Ishikawa (cell line): Measurements from ENCODE around the gene WNT11.

Source experiments
- CEBPB ChIP-seq: IDR thresholded peaks from 2 replicates; pipeline ENCODE4 v1.6.1; 2012
- CREB1 ChIP-seq: IDR thresholded peaks from 2 replicates; pipeline ENCODE4 v1.6.1; 2012; ENCODE audit warnings: low read depth
- EGR1 ChIP-seq: IDR thresholded peaks from 2 replicates; pipeline ENCODE4 v1.6.1; 2012
- EP300 ChIP-seq: IDR thresholded peaks from 2 replicates; pipeline ENCODE4 v1.6.1; 2012; ENCODE audit warnings: borderline replicate concordance
- FOXM1 ChIP-seq: IDR thresholded peaks from 2 replicates; pipeline ENCODE4 v1.6.1; 2012; ENCODE audit warnings: low read depth, borderline replicate concordance
- NFIC ChIP-seq: IDR thresholded peaks from 2 replicates; pipeline ENCODE4 v1.6.1; 2012
- RAD21 ChIP-seq: IDR thresholded peaks from 2 replicates; pipeline ENCODE4 v1.6.1; 2012; ENCODE audit warnings: low read depth
- TAF1 ChIP-seq: IDR thresholded peaks from 2 replicates; pipeline ENCODE4 v1.6.1; 2012; ENCODE audit warnings: low read depth, mild to moderate bottlenecking
- TCF12 ChIP-seq: IDR thresholded peaks from 2 replicates; pipeline ENCODE4 v1.6.1; 2012; ENCODE audit warnings: low read depth
- TEAD4 ChIP-seq: IDR thresholded peaks from 2 replicates; pipeline ENCODE4 v1.6.1; 2012
- YY1 ChIP-seq: IDR thresholded peaks from 2 replicates; pipeline ENCODE4 v1.6.1; 2012; ENCODE audit warnings: low read depth
- ZBTB7A ChIP-seq: IDR thresholded peaks from 2 replicates; pipeline ENCODE4 v1.6.1; 2012; ENCODE audit warnings: low read depth
- TF ChIP-seq, protein P1 (sequence below): IDR thresholded peaks from 2 replicates; pipeline ENCODE4 v1.6.1; 2012
- TF ChIP-seq, protein P2 (sequence below): IDR thresholded peaks from 2 replicates; pipeline ENCODE4 v1.6.1; 2012; ENCODE audit warnings: low read depth, mild to moderate bottlenecking
- TF ChIP-seq, protein P3 (sequence below): IDR thresholded peaks from 2 replicates; pipeline ENCODE4 v1.6.1; 2012

WNT11 gene

DNA sequence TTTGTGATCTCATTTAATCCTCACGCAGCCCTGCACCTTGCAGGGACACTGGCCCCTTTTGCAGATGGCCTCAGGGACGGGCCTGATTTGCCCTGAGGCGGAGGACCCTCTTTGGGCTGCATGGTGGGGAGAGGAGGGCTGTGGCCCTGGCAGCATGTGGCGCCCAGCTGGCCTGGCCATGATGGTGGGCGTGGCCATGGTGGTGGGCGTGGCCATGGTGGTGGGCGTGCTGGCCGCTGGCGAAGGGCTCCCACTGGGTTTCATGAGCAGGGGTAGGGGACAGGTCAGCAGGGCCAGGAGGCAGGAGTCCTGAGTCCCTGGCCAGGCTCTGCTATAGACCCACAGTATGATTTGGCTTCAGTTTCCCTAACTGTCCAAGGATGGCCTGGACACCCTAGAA lies 13.1 kb downstream of the WNT11 start:
- TF ChIP-seq TAF1 (no peak), ZBTB7A (no peak), CEBPB (no peak), YY1 (no peak), FOXM1 (no peak), EGR1 (no peak), RAD21 (no peak), NFIC (no peak), TCF12 (no peak), EP300 (no peak), TEAD4 (no peak), CREB1 (no peak)
- TF ChIP-seq, protein P1, sequence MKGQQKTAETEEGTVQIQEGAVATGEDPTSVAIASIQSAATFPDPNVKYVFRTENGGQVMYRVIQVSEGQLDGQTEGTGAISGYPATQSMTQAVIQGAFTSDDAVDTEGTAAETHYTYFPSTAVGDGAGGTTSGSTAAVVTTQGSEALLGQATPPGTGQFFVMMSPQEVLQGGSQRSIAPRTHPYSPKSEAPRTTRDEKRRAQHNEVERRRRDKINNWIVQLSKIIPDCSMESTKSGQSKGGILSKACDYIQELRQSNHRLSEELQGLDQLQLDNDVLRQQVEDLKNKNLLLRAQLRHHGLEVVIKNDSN = no peak
- TF ChIP-seq, protein P2, sequence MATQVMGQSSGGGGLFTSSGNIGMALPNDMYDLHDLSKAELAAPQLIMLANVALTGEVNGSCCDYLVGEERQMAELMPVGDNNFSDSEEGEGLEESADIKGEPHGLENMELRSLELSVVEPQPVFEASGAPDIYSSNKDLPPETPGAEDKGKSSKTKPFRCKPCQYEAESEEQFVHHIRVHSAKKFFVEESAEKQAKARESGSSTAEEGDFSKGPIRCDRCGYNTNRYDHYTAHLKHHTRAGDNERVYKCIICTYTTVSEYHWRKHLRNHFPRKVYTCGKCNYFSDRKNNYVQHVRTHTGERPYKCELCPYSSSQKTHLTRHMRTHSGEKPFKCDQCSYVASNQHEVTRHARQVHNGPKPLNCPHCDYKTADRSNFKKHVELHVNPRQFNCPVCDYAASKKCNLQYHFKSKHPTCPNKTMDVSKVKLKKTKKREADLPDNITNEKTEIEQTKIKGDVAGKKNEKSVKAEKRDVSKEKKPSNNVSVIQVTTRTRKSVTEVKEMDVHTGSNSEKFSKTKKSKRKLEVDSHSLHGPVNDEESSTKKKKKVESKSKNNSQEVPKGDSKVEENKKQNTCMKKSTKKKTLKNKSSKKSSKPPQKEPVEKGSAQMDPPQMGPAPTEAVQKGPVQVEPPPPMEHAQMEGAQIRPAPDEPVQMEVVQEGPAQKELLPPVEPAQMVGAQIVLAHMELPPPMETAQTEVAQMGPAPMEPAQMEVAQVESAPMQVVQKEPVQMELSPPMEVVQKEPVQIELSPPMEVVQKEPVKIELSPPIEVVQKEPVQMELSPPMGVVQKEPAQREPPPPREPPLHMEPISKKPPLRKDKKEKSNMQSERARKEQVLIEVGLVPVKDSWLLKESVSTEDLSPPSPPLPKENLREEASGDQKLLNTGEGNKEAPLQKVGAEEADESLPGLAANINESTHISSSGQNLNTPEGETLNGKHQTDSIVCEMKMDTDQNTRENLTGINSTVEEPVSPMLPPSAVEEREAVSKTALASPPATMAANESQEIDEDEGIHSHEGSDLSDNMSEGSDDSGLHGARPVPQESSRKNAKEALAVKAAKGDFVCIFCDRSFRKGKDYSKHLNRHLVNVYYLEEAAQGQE = no peak
- TF ChIP-seq, protein P3, sequence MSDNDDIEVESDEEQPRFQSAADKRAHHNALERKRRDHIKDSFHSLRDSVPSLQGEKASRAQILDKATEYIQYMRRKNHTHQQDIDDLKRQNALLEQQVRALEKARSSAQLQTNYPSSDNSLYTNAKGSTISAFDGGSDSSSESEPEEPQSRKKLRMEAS = no peak

GRCh38 chr11:76190376-76190775 lies 15.9 kb downstream of the WNT11 start:
- TF ChIP-seq TAF1 (no peak), TEAD4 (no peak)

DNA sequence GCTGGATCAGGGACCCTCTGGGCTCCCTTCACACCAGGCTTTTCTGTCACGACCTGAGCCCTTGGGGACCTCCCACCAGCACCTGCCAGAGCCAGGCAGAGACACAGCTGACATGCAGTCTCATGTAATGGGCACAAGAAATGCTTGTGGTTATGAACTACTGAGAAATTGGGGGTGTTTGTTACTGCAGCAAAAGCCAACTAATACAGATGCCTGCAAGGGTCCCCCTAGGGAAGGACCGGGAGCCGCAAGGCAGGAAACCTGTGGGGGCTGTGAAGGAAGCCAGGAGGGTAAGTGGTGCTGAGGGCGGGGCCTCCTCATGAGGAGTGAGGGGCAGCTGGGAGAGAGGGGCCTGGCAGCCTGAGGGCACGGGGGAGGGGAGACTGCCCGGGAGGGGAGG lies 16.6 kb downstream of the WNT11 start:
- no peak for TF ChIP-seq ZBTB7A
- TF ChIP-seq TCF12 = no peak
- TF ChIP-seq, protein P1 = no peak
- TF ChIP-seq CEBPB = no peak
- no peak for TF ChIP-seq FOXM1
- no peak for TF ChIP-seq CREB1
- no peak for TF ChIP-seq EGR1
- TF ChIP-seq, protein P2 = no peak
- TF ChIP-seq EP300 = no peak
- TF ChIP-seq NFIC = no peak
- TF ChIP-seq, protein P3 = no peak
- TF ChIP-seq TAF1 = no peak
- TF ChIP-seq TEAD4 = no peak
- TF ChIP-seq RAD21 = no peak

- TF ChIP-seq ZBTB7A (no peak), NFIC (no peak), EGR1 (no peak), TCF12 (no peak), CREB1 (no peak), TAF1 (no peak), EP300 (no peak), FOXM1 (no peak), CEBPB (no peak), YY1 (no peak)
- TF ChIP-seq, protein P3 = no peak
Measured at GRCh38 chr11:76188873-76189272, 17.4 kb downstream of the WNT11 start.

- TF ChIP-seq, protein P1 = no peak
- TF ChIP-seq, protein P3 = no peak
- TF ChIP-seq EP300 = no peak
- TF ChIP-seq TEAD4 = no peak
- TF ChIP-seq NFIC = no peak
- no peak for TF ChIP-seq FOXM1
- TF ChIP-seq EGR1 = no peak
- TF ChIP-seq YY1 = no peak
- no peak for TF ChIP-seq CEBPB
- TF ChIP-seq TAF1 = no peak
- TF ChIP-seq, protein P2 = no peak
- TF ChIP-seq ZBTB7A = no peak
- no peak for TF ChIP-seq CREB1
- no peak for TF ChIP-seq RAD21
- no peak for TF ChIP-seq TCF12
Measured at GRCh38 chr11:76186776-76187279, 19.5 kb downstream of the WNT11 start.
